Muscle of arm (tissue), 12 donors: ENCODE results near the gene NANS. TPM values are rescaled to one million over a fixed set of nuclear protein-coding genes. Genes with fewer than 3 reads are reported as not detected.
"Not testable (repeated sequence)": the region's sequence is repeated elsewhere in the genome, so short reads cannot be mapped to it uniquely, and the experiment has no call there.

Experiments used
- DNase-seq: peaks from one replicate; pipeline ENCODE4 v3.0.0-alpha.2; 2013
- polyA plus RNA-seq, 12 donors: library from polyadenylated mRNA; unstranded; fragments of 120-200 nt; gene quantifications; one replicate each; pipeline ENCODE4 v1.2.1, GENCODE V29; 2013; ENCODE audit not compliant: insufficient read length in 12 of 12

The NANS gene
- polyA plus RNA-seq, 12 donors: 28.0 to 45.4 (median 33.4) TPM; not detected in 1

- peak; percentile 35 for DNase-seq
Measured at GRCh38 chr9:98074115-98074990, 17.8 kb downstream of the NANS start.

- DNase-seq: no peak
Measured at GRCh38 chr9:98075332-98075805, 18.8 kb downstream of the NANS start.

- not testable (repeated sequence) for DNase-seq
Measured at GRCh38 chr9:98076514-98076890, 20.0 kb downstream of the NANS start.

- DNase-seq: no peak
Measured at GRCh38 chr9:98078895-98079294, 22.4 kb downstream of the NANS start.

- no peak for DNase-seq
Measured at GRCh38 chr9:98080326-98080725, 23.8 kb downstream of the NANS start.

- DNase-seq: no peak
Measured at GRCh38 chr9:98080780-98081179, 24.2 kb downstream of the NANS start.

- DNase-seq: no peak
Measured at GRCh38 chr9:98081477-98082219, 25.1 kb downstream of the NANS start.

- no peak for DNase-seq
Measured at GRCh38 chr9:98083061-98083501, 26.5 kb downstream of the NANS start.

- DNase-seq: no peak
Measured at GRCh38 chr9:98083566-98084183, 27.1 kb downstream of the NANS start.

GRCh38 chr9:98084396-98084795, 27.9 kb downstream of the NANS start:
- DNase-seq: no peak

- DNase-seq: no peak
Measured at GRCh38 chr9:98085058-98085457, 28.5 kb downstream of the NANS start.

GRCh38 chr9:98085944-98086343, 29.4 kb downstream of the NANS start:
- DNase-seq: no peak

- DNase-seq: no peak
Measured at GRCh38 chr9:98086461-98086860, 29.9 kb downstream of the NANS start.

GRCh38 chr9:98087420-98088354, 31.2 kb downstream of the NANS start:
- DNase-seq: peak; percentile 23

GRCh38 chr9:98090674-98091073, 34.1 kb downstream of the NANS start:
- not testable (repeated sequence) for DNase-seq

GRCh38 chr9:98091735-98092612, 35.4 kb downstream of the NANS start:
- no peak for DNase-seq

- no peak for DNase-seq
Measured at GRCh38 chr9:98092613-98092931, 36.0 kb downstream of the NANS start.

GRCh38 chr9:98094316-98094715, 37.8 kb downstream of the NANS start:
- no peak for DNase-seq

- no peak for DNase-seq
Measured at GRCh38 chr9:98094851-98095250, 38.3 kb downstream of the NANS start.

GRCh38 chr9:98095401-98095800, 38.9 kb downstream of the NANS start:
- DNase-seq: no peak
